Measurements from ENCODE around the gene MED16.
"Not testable (repeated sequence)": the region's sequence is repeated elsewhere in the genome, so short reads cannot be mapped to it uniquely, and the experiment has no call there.

Gene MED16

GRCh38 chr19:821825-822503, 71.0 kb downstream of the MED16 start, which contains the start of gene PLPPR3:
Gene PLPPR3, minus strand, starts transcription at chr19:821955. Its CDS starts 396 bp downstream, at chr19:821559.
- Histone ChIP-seq H3K36me3 (ENCODE audit: control insufficient read depth in 1 of 2, insufficient read depth in 2 of 2, low read length in 2 of 2) (no peaks in the 10 kb centered on the region), H3K9me3 (ENCODE audit: control insufficient read depth in 1 of 2, low read length in 2 of 2) (no peaks in the 10 kb centered on the region), H3K27ac (ENCODE audit: low read length) (no peak within 1 kb of the TSS), H3K4me1 (ENCODE audit: control insufficient read depth in 1 of 2, insufficient read depth in 2 of 2, low read length in 2 of 2) (peaks cover 0 to 15% of the 10 kb centered on the region in 2 donors), H3K27me3 (ENCODE audit: low read depth, low read length) (peaks cover 5% of the 10 kb centered on the region), H3K4me3 (ENCODE audit: low read depth in 1 of 2, low read length in 2 of 2) (peak within 1 kb of the TSS in 1 of 2 donors; percentile 55)

GRCh38 chr19:821231-821824, 71.7 kb downstream of the MED16 start:
- no peaks in the 10 kb centered on the region for H3K9me3 ChIP-seq (ENCODE audit: control insufficient read depth in 1 of 2, low read length in 2 of 2)
- H3K4me3 ChIP-seq (ENCODE audit: low read depth in 1 of 2, low read length in 2 of 2): peak overlapping the region in 1 of 2 donors; percentile 55
- no peak overlapping the region for H3K27ac ChIP-seq (ENCODE audit: low read length)
- H3K27me3 ChIP-seq (ENCODE audit: low read depth, low read length): peaks cover 5% of the 10 kb centered on the region
- H3K4me1 ChIP-seq (ENCODE audit: control insufficient read depth in 1 of 2, insufficient read depth in 2 of 2, low read length in 2 of 2): peaks cover 0 to 15% of the 10 kb centered on the region in 2 donors
- no peaks in the 10 kb centered on the region for H3K36me3 ChIP-seq (ENCODE audit: control insufficient read depth in 1 of 2, insufficient read depth in 2 of 2, low read length in 2 of 2)

GRCh38 chr19:820212-820611, 72.8 kb downstream of the MED16 start:
- not testable (repeated sequence) for H3K36me3 ChIP-seq (ENCODE audit: control insufficient read depth in 1 of 2, insufficient read depth in 2 of 2, low read length in 2 of 2); H3K27me3 ChIP-seq (ENCODE audit: low read depth, low read length); H3K9me3 ChIP-seq (ENCODE audit: control insufficient read depth in 1 of 2, low read length in 2 of 2); H3K4me3 ChIP-seq (ENCODE audit: low read depth in 1 of 2, low read length in 2 of 2); H3K27ac ChIP-seq (ENCODE audit: low read length)
- peaks cover 0 to 15% of the 10 kb centered on the region in 2 donors for H3K4me1 ChIP-seq (ENCODE audit: control insufficient read depth in 1 of 2, insufficient read depth in 2 of 2, low read length in 2 of 2)

All from muscle layer of duodenum (tissue), 2 donors.